Keratinocyte (primary cell): ENCODE data around the gene ZNF597. TPM values are rescaled to one million over a fixed set of nuclear protein-coding genes. Genes with fewer than 3 reads are reported as not detected.

Source experiments
- DNase-seq: peaks from one replicate; pipeline ENCODE4 v3.0.0-alpha.2; 2011; ENCODE audit warnings: low read depth, missing footprints, low spot score
- FAIRE-seq: peaks from 2 replicates; lab custom pipeline; 2011; peaks lifted over from hg19 to GRCh38; lab: Jason Lieb, UNC
- H2AFZ ChIP-seq: 2 replicates; pipeline ENCODE4 v1.6.0; 2012; ENCODE audit warnings: low read length, control low read depth, inconsistent platforms; ENCODE audit not compliant: control insufficient read depth
- H3K27ac ChIP-seq: 2 replicates; pipeline ENCODE4 v1.5.1; 2011; ENCODE audit warnings: low read length; ENCODE audit not compliant: control insufficient read depth, insufficient read depth
- H3K27me3 ChIP-seq: 3 replicates; pipeline ENCODE4 v1.6.0; 2011; ENCODE audit warnings: low read length; ENCODE audit not compliant: control insufficient read depth, insufficient read depth; ENCODE audit errors: extremely low read depth
- H3K36me3 ChIP-seq, 2 experiments: 2 replicates in 1 of 2; 3 replicates in 1 of 2; pipeline ENCODE4 v1.5.1; 2011; ENCODE audit warnings: low read length in 2 of 2, mild to moderate bottlenecking in 1 of 2; ENCODE audit not compliant: control insufficient read depth in 2 of 2, insufficient read depth in 2 of 2; ENCODE audit errors: extremely low read depth in 1 of 2
- H3K4me1 ChIP-seq: 3 replicates; pipeline ENCODE4 v1.5.1; 2011; ENCODE audit warnings: low read length; ENCODE audit not compliant: control insufficient read depth, insufficient read depth; ENCODE audit errors: extremely low read depth
- H3K4me2 ChIP-seq: 3 replicates; pipeline ENCODE4 v1.6.0; 2011; ENCODE audit warnings: low read depth, low read length; ENCODE audit not compliant: control insufficient read depth, insufficient read depth; ENCODE audit errors: extremely low read depth
- H3K4me3 ChIP-seq, 3 experiments: fragments of 200-600 bp in 1 of 3; sonication (generic) in 1 of 3; 2 replicates in 2 of 3; 3 replicates in 1 of 3; pipeline ENCODE4 v1.5.1; 2011 to 2016; ENCODE audit warnings: low read length in 3 of 3, mild to moderate bottlenecking in 3 of 3, control low read depth in 2 of 3, inconsistent platforms in 1 of 3, low read depth in 1 of 3, mixed read lengths in 1 of 3, mixed run types in 1 of 3, moderate library complexity in 1 of 3; ENCODE audit not compliant: control insufficient read depth in 2 of 3, insufficient read depth in 2 of 3; ENCODE audit errors: extremely low read depth in 1 of 3
- H3K79me2 ChIP-seq: 2 replicates; pipeline ENCODE4 v1.6.0; 2012; ENCODE audit warnings: low read length; ENCODE audit not compliant: control insufficient read depth, insufficient read depth
- H3K9ac ChIP-seq: 3 replicates; pipeline ENCODE4 v1.6.0; 2011; ENCODE audit warnings: low read length; ENCODE audit not compliant: control insufficient read depth, insufficient read depth; ENCODE audit errors: extremely low read depth
- H3K9me1 ChIP-seq: 3 replicates; pipeline ENCODE4 v1.6.0; 2011; ENCODE audit warnings: low read length; ENCODE audit not compliant: control insufficient read depth, insufficient read depth; ENCODE audit errors: extremely low read depth
- H3K9me3 ChIP-seq: 2 replicates; pipeline ENCODE4 v1.5.1; 2012; ENCODE audit warnings: low read depth, low read length; ENCODE audit not compliant: control insufficient read depth
- H4K20me1 ChIP-seq: 3 replicates; pipeline ENCODE4 v1.6.0; 2011; ENCODE audit warnings: low read length; ENCODE audit not compliant: control insufficient read depth, insufficient read depth; ENCODE audit errors: extremely low read depth
- CTCF ChIP-seq, 3 experiments: IDR thresholded peaks in 1 of 3; conservative IDR thresholded peaks in 1 of 3; optimal IDR thresholded peaks in 1 of 3; 2 replicates in 2 of 3; 3 replicates in 1 of 3; pipeline versions ENCODE3 to v1.5.1; 2011; ENCODE audit warnings: low read length in 3 of 3, mild to moderate bottlenecking in 3 of 3, moderate library complexity in 2 of 3, control low read depth in 1 of 3, inconsistent platforms in 1 of 3; ENCODE audit not compliant: insufficient read depth in 2 of 3; ENCODE audit errors: extremely low read depth in 1 of 3
- EZH2 ChIP-seq: IDR thresholded peaks from one replicate; pipeline ENCODE4 v1.6.1; 2012; ENCODE audit warnings: inconsistent platforms, mild to moderate bottlenecking, low read length, moderate library complexity
- dilution Hi-C: fragments of 300-500 bp; cut with MboI; formaldehyde crosslinking; loops from one replicate; pipeline ENCODE4 v1.7.0; 2020; ENCODE audit warnings: low sequenced_read_pairs; ENCODE audit not compliant: extremely low pct_ligation_motif_present
- polyA plus RNA-seq, 5 experiments: library from polyadenylated mRNA; depleted of rRNA in 3 of 5; stranded (reverse) in 3 of 5; stranded (forward) in 1 of 5; unstranded in 1 of 5; fragments of >200 nt; gene quantifications; 1 replicate in 1 of 5; 2 replicates in 3 of 5; 3 replicates in 1 of 5; pipeline versions ENCODE4 v1.2.1 to v1.2.3, GENCODE V29; 2011 to 2012; ENCODE audit warnings: missing spikeins in 2 of 5, low read depth in 1 of 5, low replicate concordance in 1 of 5

The ZNF597 gene
- polyA plus RNA-seq, 1 donor (not counting 4 experiments of a cell fraction or from before 2014, with no cell fraction given) = 1.7 TPM

GRCh38 chr16:3434373-3434772 is 8.9 kb downstream of the ZNF597 start:
- no peaks in the 10 kb centered on the region for H3K9me3 ChIP-seq
- no peak overlapping the region for H3K27ac ChIP-seq
- FAIRE-seq (no peak), DNase-seq (no peak)
- H3K9me1 ChIP-seq = no peaks in the 10 kb centered on the region
- H3K4me3 ChIP-seq = no peak overlapping the region
- no peak overlapping the region for H3K9ac ChIP-seq
- H2AFZ ChIP-seq = no peak overlapping the region
- no peaks in the 10 kb centered on the region for H4K20me1 ChIP-seq
- no peaks in the 10 kb centered on the region for H3K4me1 ChIP-seq
- H3K27me3 ChIP-seq = no peaks in the 10 kb centered on the region
- H3K4me2 ChIP-seq = no peak overlapping the region
- TF ChIP-seq EZH2 (no peak), CTCF (optimal IDR thresholded peaks at IDR 0.05 in 1 of 3, IDR thresholded peaks at IDR 0.05 in 1 of 3, conservative IDR thresholded peaks at IDR 0.05 in 1 of 3; ENCODE audit: extremely low read depth in 1 of 3, insufficient read depth in 2 of 3, low read length in 3 of 3) (no peak)
- H3K79me2 ChIP-seq = no peaks in the 10 kb centered on the region
- dilution Hi-C loops = no loop called here
- peaks cover 0 to 2% of the 10 kb centered on the region in 2 experiments for H3K36me3 ChIP-seq

- no peaks in the 10 kb centered on the region for H4K20me1 ChIP-seq
- FAIRE-seq (no peak), DNase-seq (no peak)
- H3K9me1 ChIP-seq = no peaks in the 10 kb centered on the region
- H3K4me3 ChIP-seq = peak overlapping the region in 1 of 3 experiments; percentile 47
- no peak overlapping the region for H3K27ac ChIP-seq
- H3K36me3 ChIP-seq = peaks cover 0 to 2% of the 10 kb centered on the region in 2 experiments
- dilution Hi-C loops = no loop called here
- TF ChIP-seq EZH2 (no peak), CTCF (optimal IDR thresholded peaks at IDR 0.05 in 1 of 3, IDR thresholded peaks at IDR 0.05 in 1 of 3, conservative IDR thresholded peaks at IDR 0.05 in 1 of 3; ENCODE audit: extremely low read depth in 1 of 3, insufficient read depth in 2 of 3, low read length in 3 of 3) (no peak)
- no peaks in the 10 kb centered on the region for H3K79me2 ChIP-seq
- no peak overlapping the region for H3K4me2 ChIP-seq
- H2AFZ ChIP-seq = no peak overlapping the region
- H3K9me3 ChIP-seq = no peaks in the 10 kb centered on the region
- no peak overlapping the region for H3K9ac ChIP-seq
- H3K4me1 ChIP-seq = no peaks in the 10 kb centered on the region
- no peaks in the 10 kb centered on the region for H3K27me3 ChIP-seq
These were observed 11.5 kb downstream of the ZNF597 start for GRCh38 chr16:3431779-3432219.
